GM20000 (cell line): Measurements from ENCODE around the gene CDC25A.
"Not testable (repeated sequence)": the region's sequence is repeated elsewhere in the genome, so short reads cannot be mapped to it uniquely, and the experiment has no call there.

Experiments
- DNase-seq: peaks from one replicate; pipeline ENCODE4 v3.0.0; 2012; ENCODE audit warnings: low spot score
- CTCF ChIP-seq: IDR thresholded peaks from 2 replicates; pipeline ENCODE4 v1.5.1; 2012; ENCODE audit warnings: mild to moderate bottlenecking, control low read depth; ENCODE audit errors: extremely low read depth, missing control alignments

Gene CDC25A

GRCh38 chr3:48215019-48215418 is 26.8 kb upstream of the CDC25A start:
- no peak for DNase-seq
- no peak for TF ChIP-seq CTCF

DNA sequence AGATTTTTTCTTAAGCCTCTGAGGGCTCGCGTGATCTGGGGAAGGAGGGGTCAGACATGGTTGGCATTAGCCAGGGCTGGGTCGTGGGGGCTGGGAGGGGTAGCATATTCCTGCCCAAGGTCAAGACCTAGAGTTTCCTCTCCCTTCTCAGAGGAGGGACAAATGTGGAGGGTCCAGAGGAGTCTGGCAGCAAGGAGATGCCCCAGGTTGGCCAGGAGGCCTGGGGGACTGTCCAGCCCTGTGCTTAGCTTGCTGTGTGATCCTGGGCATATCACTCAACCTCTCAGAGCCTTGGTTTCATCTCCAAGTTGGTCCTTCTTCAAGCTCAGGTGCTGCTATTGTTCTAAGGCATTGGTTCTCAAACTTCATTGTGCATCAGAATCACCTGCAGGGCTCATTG is 26.0 kb upstream of the CDC25A start:
- TF ChIP-seq CTCF, result no peak
- no peak for DNase-seq

GRCh38 chr3:48211776-48212175 is 23.6 kb upstream of the CDC25A start:
- DNase-seq, result not testable (repeated sequence)

DNA sequence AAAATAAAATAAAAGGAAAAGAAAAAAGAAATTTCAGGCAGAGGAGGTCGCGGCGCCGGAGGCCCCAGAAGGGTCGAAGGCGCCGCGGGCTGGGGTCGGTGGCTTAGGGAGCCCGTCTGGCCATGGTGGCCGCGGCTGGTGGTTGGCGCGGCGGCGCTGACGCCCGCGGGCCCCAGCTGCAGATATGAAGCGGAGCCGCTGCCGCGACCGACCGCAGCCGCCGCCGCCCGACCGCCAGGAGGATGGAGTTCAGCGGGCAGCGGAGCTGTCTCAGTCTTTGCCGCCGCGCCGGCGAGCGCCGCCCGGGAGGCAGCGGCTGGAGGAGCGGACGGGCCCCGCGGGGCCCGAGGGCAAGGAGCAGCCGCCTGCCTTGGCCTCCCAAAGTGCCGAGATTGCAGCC is 22.3 kb upstream of the CDC25A start:
- DNase-seq, result not testable (repeated sequence)

- no peak for TF ChIP-seq CTCF
- DNase-seq, result no peak
Observed at GRCh38 chr3:48209445-48209844, 21.2 kb upstream of the CDC25A start.

GRCh38 chr3:48208076-48208475 is 19.9 kb upstream of the CDC25A start:
- TF ChIP-seq CTCF, result no peak
- no peak for DNase-seq

GRCh38 chr3:48202632-48203031 is 14.4 kb upstream of the CDC25A start:
- no peak for TF ChIP-seq CTCF
- DNase-seq, result no peak

GRCh38 chr3:48199117-48199516 is 10.9 kb upstream of the CDC25A start:
- DNase-seq, result no peak
- TF ChIP-seq CTCF, result no peak

GRCh38 chr3:48196611-48197010 is 8.4 kb upstream of the CDC25A start:
- no peak for TF ChIP-seq CTCF
- no peak for DNase-seq
